Measurements from ENCODE around the gene NRXN3. TPM values are rescaled to one million over a fixed set of nuclear protein-coding genes. Genes with fewer than 3 reads are reported as not detected.

The NRXN3 gene
- total RNA-seq, 1 donor from 2014 or later, result 5.9 TPM

GRCh38 chr14:78752518-78753188 is 582.5 kb downstream of the NRXN3 start:
- Mint-ChIP-seq H3K4me3 (no peak overlapping the region), H3K4me1 (peaks cover 10% of the 10 kb centered on the region), H3K27me3 (ENCODE audit: insufficient read depth, low read depth) (no peaks in the 10 kb centered on the region), H3K27ac (no peak overlapping the region), H3K36me3 (no peaks in the 10 kb centered on the region), H3K9me3 (no peaks in the 10 kb centered on the region)
- no peak overlapping the region for H3K27ac ChIP-seq
- no peaks in the 10 kb centered on the region for H3K27me3 ChIP-seq
- no peaks in the 10 kb centered on the region for H3K79me2 ChIP-seq (ENCODE audit: low read depth)
- DNase-seq (ENCODE audit: low spot score), result no peak
- no peaks in the 10 kb centered on the region for H3K9me3 ChIP-seq (ENCODE audit: low read depth)
- no peaks in the 10 kb centered on the region for H4K20me1 ChIP-seq (ENCODE audit: low read depth)
- no peak overlapping the region for H3K9ac ChIP-seq
- TF ChIP-seq CTCF (IDR thresholded peaks at IDR 0.05) (no peak), EZH2 (IDR thresholded peaks at IDR 0.05) (no peak), EZH2phosphoT487 (IDR thresholded peaks at IDR 0.05) (no peak)
- no peak overlapping the region for H3K4me2 ChIP-seq
- no peak overlapping the region for H3K4me3 ChIP-seq
- H3K36me3 ChIP-seq, result no peaks in the 10 kb centered on the region
- H2AFZ ChIP-seq (replicated peaks), result no peak overlapping the region
- no peaks in the 10 kb centered on the region for H3K4me1 ChIP-seq
- H3F3A ChIP-seq (ENCODE audit: low read depth), result no peaks in the 10 kb centered on the region

- no peak overlapping the region for H3K4me3 ChIP-seq
- Mint-ChIP-seq H3K4me3 (no peak overlapping the region), H3K9me3 (no peaks in the 10 kb centered on the region), H3K4me1 (peaks cover 10% of the 10 kb centered on the region), H3K36me3 (no peaks in the 10 kb centered on the region), H3K27me3 (ENCODE audit: insufficient read depth, low read depth) (no peaks in the 10 kb centered on the region), H3K27ac (no peak overlapping the region)
- TF ChIP-seq CTCF (IDR thresholded peaks at IDR 0.05), result no peak
- TF ChIP-seq EZH2 (IDR thresholded peaks at IDR 0.05), result no peak
- TF ChIP-seq EZH2phosphoT487 (IDR thresholded peaks at IDR 0.05), result no peak
- H4K20me1 ChIP-seq (ENCODE audit: low read depth), result no peaks in the 10 kb centered on the region
- H3K27me3 ChIP-seq, result no peaks in the 10 kb centered on the region
- no peaks in the 10 kb centered on the region for H3K79me2 ChIP-seq (ENCODE audit: low read depth)
- H3K4me2 ChIP-seq, result no peak overlapping the region
- no peaks in the 10 kb centered on the region for H3K36me3 ChIP-seq
- H3K9ac ChIP-seq, result no peak overlapping the region
- no peaks in the 10 kb centered on the region for H3K9me3 ChIP-seq (ENCODE audit: low read depth)
- H3F3A ChIP-seq (ENCODE audit: low read depth), result no peaks in the 10 kb centered on the region
- no peaks in the 10 kb centered on the region for H3K4me1 ChIP-seq
- no peak overlapping the region for H2AFZ ChIP-seq (replicated peaks)
- no peak overlapping the region for H3K27ac ChIP-seq
- DNase-seq (ENCODE audit: low spot score), result no peak
These were observed 583.9 kb downstream of the NRXN3 start for GRCh38 chr14:78754059-78754458.

GRCh38 chr14:78758333-78758732 is 588.2 kb downstream of the NRXN3 start:
- no peak overlapping the region for H3K27ac Mint-ChIP-seq
- DNase-seq (ENCODE audit: low spot score), result peak; percentile 59
- Histone ChIP-seq H3F3A (ENCODE audit: low read depth) (no peaks in the 10 kb centered on the region), H3K27me3 (no peaks in the 10 kb centered on the region), H3K4me1 (peaks cover 9% of the 10 kb centered on the region), H2AFZ (replicated peaks) (no peak overlapping the region), H3K9me3 (ENCODE audit: low read depth) (no peaks in the 10 kb centered on the region), H3K4me2 (no peak overlapping the region), H3K9ac (no peak overlapping the region), H3K27ac (no peak overlapping the region), H3K4me3 (no peak overlapping the region), H3K79me2 (ENCODE audit: low read depth) (no peaks in the 10 kb centered on the region), H4K20me1 (ENCODE audit: low read depth) (no peaks in the 10 kb centered on the region), H3K36me3 (no peaks in the 10 kb centered on the region)
- TF ChIP-seq EZH2phosphoT487 (IDR thresholded peaks at IDR 0.05), result no peak
- TF ChIP-seq CTCF (IDR thresholded peaks at IDR 0.05), result peak; percentile 67
- no peaks in the 10 kb centered on the region for H3K27me3 Mint-ChIP-seq (ENCODE audit: insufficient read depth, low read depth)
- no peaks in the 10 kb centered on the region for H3K9me3 Mint-ChIP-seq
- no peaks in the 10 kb centered on the region for H3K36me3 Mint-ChIP-seq
- no peaks in the 10 kb centered on the region for H3K4me1 Mint-ChIP-seq
- no peak overlapping the region for H3K4me3 Mint-ChIP-seq
